Suprapubic skin (tissue), 4 donors: ENCODE data around the gene RABGAP1. TPM values are rescaled to one million over a fixed set of nuclear protein-coding genes. Genes with fewer than 3 reads are reported as not detected.

Experiments
- DNase-seq, 2 donors: peaks; one replicate each; pipeline ENCODE4 v3.0.0-alpha.2; 2019; ENCODE audit warnings: low spot score in 2 of 2
- H3K27ac ChIP-seq: fragments of 200-600 bp; sonication (generic); one replicate; pipeline ENCODE4 v1.5.1; 2019
- H3K27me3 ChIP-seq: fragments of 200-600 bp; sonication (generic); one replicate; pipeline ENCODE4 v1.5.1; 2019
- H3K36me3 ChIP-seq: fragments of 200-600 bp; sonication (generic); one replicate; pipeline ENCODE4 v1.5.1; 2019
- H3K4me1 ChIP-seq: fragments of 200-600 bp; sonication (generic); one replicate; pipeline ENCODE4 v1.5.1; 2019
- H3K4me3 ChIP-seq: fragments of 200-600 bp; sonication (generic); one replicate; pipeline ENCODE4 v1.5.1; 2019; ENCODE audit warnings: mild to moderate bottlenecking
- H3K9me3 ChIP-seq: fragments of 200-600 bp; sonication (generic); one replicate; pipeline ENCODE4 v1.5.1; 2019
- EP300 ChIP-seq: sonication (generic); formaldehyde crosslinking; IDR thresholded peaks from one replicate; pipeline ENCODE4 v1.6.1; 2017; ENCODE audit warnings: antibody characterized with exemption
- POLR2A ChIP-seq, 2 donors: fragments of 450-650 bp; IDR thresholded peaks; one replicate each; pipeline ENCODE4 v1.6.1; 2017; ENCODE audit warnings: antibody characterized with exemption in 2 of 2, mild to moderate bottlenecking in 2 of 2, moderate library complexity in 2 of 2
- POLR2AphosphoS5 ChIP-seq, 3 donors: sonication (generic); formaldehyde crosslinking; IDR thresholded peaks; one replicate each; pipeline ENCODE4 v1.6.1; 2017; ENCODE audit warnings: antibody characterized with exemption in 3 of 3
- WGBS: methylation state at CpG from one replicate; pipeline ENCODE4 v1.1.5; 2018; 5-methylcytosine and 5-hydroxymethylcytosine counted together
- total RNA-seq, 4 donors: library from RNA; depleted of rRNA; stranded (reverse); fragments of >200 nt; gene quantifications; one replicate each; pipeline ENCODE4 v1.1.0, GENCODE V29; 2016
- TF ChIP-seq, protein P1 (sequence below), 2 donors: fragments of 200-600 bp in 1 of 2; fragments of 450-650 bp in 1 of 2; sonication (generic) in 1 of 2; IDR thresholded peaks; one replicate each; pipeline ENCODE4 v1.5.1; 2016 to 2019; ENCODE audit warnings: antibody characterized with exemption in 2 of 2, mild to moderate bottlenecking in 1 of 2, moderate library complexity in 1 of 2

The RABGAP1 gene
- total RNA-seq, 4 donors from 2014 or later = 31.4 to 115 (median 64.4) TPM

GRCh38 chr9:123011380-123011779 lies 70.6 kb downstream of the RABGAP1 start:
- TF ChIP-seq POLR2AphosphoS5 (IDR thresholded peaks at IDR 0.05) (no peak), EP300 (no peak), POLR2A (IDR thresholded peaks at IDR 0.05) (no peak)
- H3K27ac ChIP-seq = no peak overlapping the region
- no peaks in the 10 kb centered on the region for H3K4me1 ChIP-seq
- 98% methylated on average over 3 of the region's 3 CpGs for WGBS
- H3K36me3 ChIP-seq = peaks cover 55% of the 10 kb centered on the region
- DNase-seq = no peak
- H3K9me3 ChIP-seq = no peaks in the 10 kb centered on the region
- H3K27me3 ChIP-seq = no peaks in the 10 kb centered on the region
- H3K4me3 ChIP-seq = no peak overlapping the region

- Histone ChIP-seq H3K36me3 (peaks cover 61% of the 10 kb centered on the region), H3K27me3 (no peaks in the 10 kb centered on the region)
- 90% methylated on average over 3 of the region's 3 CpGs for WGBS
Measured at GRCh38 chr9:123011878-123012528, 71.2 kb downstream of the RABGAP1 start.

GRCh38 chr9:123016631-123017030 lies 75.8 kb downstream of the RABGAP1 start:
- no peak for TF ChIP-seq POLR2AphosphoS5 (IDR thresholded peaks at IDR 0.05)
- TF ChIP-seq POLR2A (IDR thresholded peaks at IDR 0.05) = no peak
- TF ChIP-seq, protein P1, sequence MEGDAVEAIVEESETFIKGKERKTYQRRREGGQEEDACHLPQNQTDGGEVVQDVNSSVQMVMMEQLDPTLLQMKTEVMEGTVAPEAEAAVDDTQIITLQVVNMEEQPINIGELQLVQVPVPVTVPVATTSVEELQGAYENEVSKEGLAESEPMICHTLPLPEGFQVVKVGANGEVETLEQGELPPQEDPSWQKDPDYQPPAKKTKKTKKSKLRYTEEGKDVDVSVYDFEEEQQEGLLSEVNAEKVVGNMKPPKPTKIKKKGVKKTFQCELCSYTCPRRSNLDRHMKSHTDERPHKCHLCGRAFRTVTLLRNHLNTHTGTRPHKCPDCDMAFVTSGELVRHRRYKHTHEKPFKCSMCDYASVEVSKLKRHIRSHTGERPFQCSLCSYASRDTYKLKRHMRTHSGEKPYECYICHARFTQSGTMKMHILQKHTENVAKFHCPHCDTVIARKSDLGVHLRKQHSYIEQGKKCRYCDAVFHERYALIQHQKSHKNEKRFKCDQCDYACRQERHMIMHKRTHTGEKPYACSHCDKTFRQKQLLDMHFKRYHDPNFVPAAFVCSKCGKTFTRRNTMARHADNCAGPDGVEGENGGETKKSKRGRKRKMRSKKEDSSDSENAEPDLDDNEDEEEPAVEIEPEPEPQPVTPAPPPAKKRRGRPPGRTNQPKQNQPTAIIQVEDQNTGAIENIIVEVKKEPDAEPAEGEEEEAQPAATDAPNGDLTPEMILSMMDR (IDR thresholded peaks at IDR 0.05) = no peak
- TF ChIP-seq EP300 = no peak
- Histone ChIP-seq H3K27ac (no peak overlapping the region), H3K4me1 (no peaks in the 10 kb centered on the region), H3K9me3 (no peaks in the 10 kb centered on the region), H3K27me3 (no peaks in the 10 kb centered on the region), H3K4me3 (no peak overlapping the region), H3K36me3 (peaks cover 81% of the 10 kb centered on the region)
- DNase-seq = no peak
- 79% methylated on average over 1 of the region's 1 CpG for WGBS

More at GRCh38 chr9:123011878-123012528, 71.2 kb downstream of the RABGAP1 start:
- Histone ChIP-seq H3K4me3 (no peak overlapping the region), H3K4me1 (no peaks in the 10 kb centered on the region), H3K27ac (no peak overlapping the region), H3K9me3 (no peaks in the 10 kb centered on the region)
- no peak for DNase-seq
- TF ChIP-seq EP300 = no peak

- Histone ChIP-seq H3K27ac (no peak overlapping the region), H3K4me1 (no peaks in the 10 kb centered on the region), H3K9me3 (no peaks in the 10 kb centered on the region), H3K27me3 (no peaks in the 10 kb centered on the region), H3K4me3 (no peak overlapping the region), H3K36me3 (peaks cover 70% of the 10 kb centered on the region)
- no peak for DNase-seq
- TF ChIP-seq, protein P1 (IDR thresholded peaks at IDR 0.05) = no peak
- no peak for TF ChIP-seq POLR2A (IDR thresholded peaks at IDR 0.05)
- no peak for TF ChIP-seq POLR2AphosphoS5 (IDR thresholded peaks at IDR 0.05)
- TF ChIP-seq EP300 = no peak
- WGBS = 67% methylated on average over 2 of the region's 2 CpGs
Measured at GRCh38 chr9:123020796-123021195, 80.0 kb downstream of the RABGAP1 start.

- no peak overlapping the region for H3K27ac ChIP-seq
- H3K9me3 ChIP-seq = no peaks in the 10 kb centered on the region
- no peak for DNase-seq
- TF ChIP-seq, protein P1 (IDR thresholded peaks at IDR 0.05) = no peak
- TF ChIP-seq POLR2AphosphoS5 (IDR thresholded peaks at IDR 0.05) (no peak), POLR2A (IDR thresholded peaks at IDR 0.05) (no peak), EP300 (no peak)
- peaks cover 41% of the 10 kb centered on the region for H3K36me3 ChIP-seq
- 95% methylated on average over 1 of the region's 1 CpG for WGBS
- no peaks in the 10 kb centered on the region for H3K27me3 ChIP-seq
- no peaks in the 10 kb centered on the region for H3K4me1 ChIP-seq
- no peak overlapping the region for H3K4me3 ChIP-seq
Measured at GRCh38 chr9:123026425-123026824, 85.6 kb downstream of the RABGAP1 start.

GRCh38 chr9:123027517-123027916 lies 86.7 kb downstream of the RABGAP1 start:
- DNase-seq = no peak
- Histone ChIP-seq H3K27ac (no peak overlapping the region), H3K36me3 (peaks cover 31% of the 10 kb centered on the region), H3K4me1 (no peaks in the 10 kb centered on the region), H3K4me3 (no peak overlapping the region), H3K9me3 (no peaks in the 10 kb centered on the region), H3K27me3 (no peaks in the 10 kb centered on the region)
- WGBS = 66% methylated on average over 3 of the region's 3 CpGs
- TF ChIP-seq, protein P1 (IDR thresholded peaks at IDR 0.05) = no peak
